Spleen (tissue), 7 donors: Measurements from ENCODE around the gene CHD9.

Experiments used
- CTCF ChIP-seq, 11 experiments: fragments of 200-600 bp in 7 of 11; fragments of 450-650 bp in 4 of 11; sonication (generic) in 4 of 11; IDR thresholded peaks in 8 of 11; conservative IDR thresholded peaks in 3 of 11; 1 replicate in 7 of 11; 2 replicates in 4 of 11; pipeline versions ENCODE4 v1.4.0 to v1.8.0; 2016 to 2021; ENCODE audit warnings: antibody characterized with exemption in 11 of 11, inconsistent platforms in 4 of 11, mild to moderate bottlenecking in 1 of 11
- POLR2A ChIP-seq, 3 donors: fragments of 450-650 bp; IDR thresholded peaks; one replicate each; pipeline ENCODE4 v1.5.1; 2017; ENCODE audit warnings: antibody characterized with exemption in 3 of 3, mild to moderate bottlenecking in 1 of 3
- donor health status: DM: no; HTN: no; CAD: no; lungs with moderate emphysema.
- donor health status: DM: no; HTN: no; CAD: no.
- donor health status: DM: no; HTN: no; CAD: no.

DNA sequence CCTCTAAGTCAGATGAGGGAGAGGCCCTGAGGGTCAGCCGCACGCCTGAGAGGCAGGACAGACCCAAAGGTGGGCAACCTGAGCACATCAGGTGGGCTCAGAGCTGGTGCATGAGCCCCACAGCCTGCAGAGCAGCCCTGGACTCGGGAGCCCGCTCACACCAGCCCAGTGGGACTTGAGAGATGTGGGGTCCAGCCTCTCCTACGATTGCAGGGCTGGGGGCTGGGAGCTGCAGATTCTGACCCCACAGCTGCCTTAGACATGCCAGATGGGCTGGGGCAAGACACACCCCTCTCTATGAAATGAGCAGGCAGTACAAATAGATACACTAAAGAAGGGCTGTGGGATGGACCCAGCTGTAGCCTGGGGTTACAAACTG lies 302.4 kb downstream of the CHD9 start:
- TF ChIP-seq CTCF (IDR thresholded peaks at IDR 0.05 in 8 of 11, conservative IDR thresholded peaks at IDR 0.05 in 3 of 11) (no peak), POLR2A (IDR thresholded peaks at IDR 0.05) (no peak)
